KG1 (cell line): ENCODE data around the gene PLCH2.

Experiments
- DNase-seq: peaks from one replicate; lab custom pipeline; 2025; lab: John Stamatoyannopoulos, UW

PLCH2 gene

GRCh38 chr1:2499260-2499659, 23.2 kb downstream of the PLCH2 start:
- DNase-seq = no peak

GRCh38 chr1:2499986-2500596, 24.0 kb downstream of the PLCH2 start:
- no peak for DNase-seq

GRCh38 chr1:2501041-2501819, 25.1 kb downstream of the PLCH2 start:
- no peak for DNase-seq

GRCh38 chr1:2501820-2502119, 25.7 kb downstream of the PLCH2 start:
- no peak for DNase-seq

GRCh38 chr1:2502210-2502609, 26.1 kb downstream of the PLCH2 start:
- DNase-seq = no peak

- no peak for DNase-seq
Observed at GRCh38 chr1:2502661-2503553, 26.8 kb downstream of the PLCH2 start.

GRCh38 chr1:2503554-2504224, 27.6 kb downstream of the PLCH2 start:
- DNase-seq = no peak

GRCh38 chr1:2504225-2504948, 28.3 kb downstream of the PLCH2 start:
- DNase-seq = no peak

- no peak for DNase-seq
Observed at GRCh38 chr1:2504949-2505272, 28.8 kb downstream of the PLCH2 start.

GRCh38 chr1:2505461-2505994, 29.4 kb downstream of the PLCH2 start:
- DNase-seq = no peak

GRCh38 chr1:2506007-2506860, 30.1 kb downstream of the PLCH2 start:
- no peak for DNase-seq

GRCh38 chr1:2506901-2507565, 30.9 kb downstream of the PLCH2 start:
- DNase-seq = no peak

- DNase-seq = no peak
Observed at GRCh38 chr1:2507744-2508155, 31.7 kb downstream of the PLCH2 start.

- no peak for DNase-seq
Observed at GRCh38 chr1:2508180-2508579, 32.1 kb downstream of the PLCH2 start.

GRCh38 chr1:2508751-2509150, 32.7 kb downstream of the PLCH2 start:
- no peak for DNase-seq

GRCh38 chr1:2509589-2509988, 33.5 kb downstream of the PLCH2 start:
- no peak for DNase-seq

- DNase-seq = no peak
Observed at GRCh38 chr1:2510366-2511155, 34.5 kb downstream of the PLCH2 start.

- no peak for DNase-seq
Observed at GRCh38 chr1:2512862-2513421, 36.9 kb downstream of the PLCH2 start.
